SK-N-MC (cell line): ENCODE data around the gene SMARCC1.
"Not testable (repeated sequence)": the region's sequence is repeated elsewhere in the genome, so short reads cannot be mapped to it uniquely, and the experiment has no call there.

ENCODE experiments used
- EZH2 ChIP-seq: fragments of 200-600 bp; sonication (generic); IDR thresholded peaks from one replicate; pipeline ENCODE4 v1.6.1; 2017; ENCODE audit warnings: antibody characterized with exemption
- POLR2AphosphoS5 ChIP-seq: IDR thresholded peaks from 2 replicates; pipeline ENCODE4 v1.6.1; 2012; ENCODE audit warnings: mild to moderate bottlenecking, low read depth, low read length, borderline replicate concordance

DNA sequence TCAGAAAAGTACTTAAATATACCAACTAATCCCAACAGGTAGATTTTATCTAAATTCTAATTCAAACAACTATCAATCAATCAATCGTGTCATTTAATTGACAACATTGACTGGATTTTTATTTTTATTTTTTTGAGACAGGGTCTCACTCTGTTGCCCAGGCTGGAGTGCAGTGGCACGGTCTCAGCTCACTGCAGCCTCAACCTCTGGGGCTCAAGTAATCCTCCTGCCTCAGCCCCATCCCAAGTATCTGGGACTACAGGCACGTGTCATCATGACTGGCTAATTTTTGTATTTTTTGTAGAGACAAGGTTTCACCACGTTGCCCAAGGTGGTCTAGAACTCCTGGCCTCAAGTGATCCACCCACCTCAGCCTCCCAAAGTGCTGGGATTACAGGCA is 64.2 kb downstream of the SMARCC1 start:
- not testable (repeated sequence) for TF ChIP-seq EZH2, POLR2AphosphoS5
